Mesenchymal stem cell (in vitro differentiated cells and primary cell): ENCODE data around the gene SLC25A36.
"Not testable (repeated sequence)": the region's sequence is repeated elsewhere in the genome, so short reads cannot be mapped to it uniquely, and the experiment has no call there.

ENCODE experiments used
- DNase-seq: peaks from one replicate; pipeline ENCODE4 v3.0.0-alpha.2; 2013
- H2AFZ ChIP-seq: one replicate; pipeline ENCODE4 v1.6.1; 2013; ENCODE audit warnings: low read depth, mild to moderate bottlenecking, control low read depth, inconsistent platforms, low read length, moderate library complexity
- H2AK5ac ChIP-seq: 2 replicates; pipeline ENCODE4 v1.6.1; 2013; ENCODE audit warnings: low read length, moderate library complexity, mild to moderate bottlenecking, inconsistent platforms; ENCODE audit not compliant: severe bottlenecking
- H2BK120ac ChIP-seq: one replicate; pipeline ENCODE4 v1.6.1; 2013; ENCODE audit warnings: low read depth, mild to moderate bottlenecking, inconsistent platforms, low read length, moderate library complexity
- H2BK12ac ChIP-seq, 2 experiments: one replicate each; pipeline ENCODE4 v1.6.1; 2013; ENCODE audit warnings: inconsistent platforms in 2 of 2, low read length in 2 of 2, mild to moderate bottlenecking in 2 of 2, moderate library complexity in 2 of 2, control low read depth in 1 of 2
- H2BK15ac ChIP-seq: one replicate; pipeline ENCODE4 v1.6.1; 2013; ENCODE audit warnings: mild to moderate bottlenecking, low read depth, inconsistent platforms; ENCODE audit not compliant: poor library complexity, severe bottlenecking
- H2BK5ac ChIP-seq: 2 replicates; pipeline ENCODE4 v1.6.1; 2013; ENCODE audit warnings: low read depth, mild to moderate bottlenecking, low read length, control low read depth, inconsistent platforms; ENCODE audit not compliant: poor library complexity, severe bottlenecking
- H3K14ac ChIP-seq, 2 experiments: one replicate each; pipeline ENCODE4 v1.6.1; 2013; ENCODE audit warnings: inconsistent platforms in 2 of 2, low read length in 2 of 2, control low read depth in 1 of 2, mild to moderate bottlenecking in 1 of 2, moderate library complexity in 1 of 2
- H3K18ac ChIP-seq, 2 experiments: one replicate each; pipeline ENCODE4 v1.6.1; 2013; ENCODE audit warnings: inconsistent platforms in 2 of 2, low read length in 2 of 2, control low read depth in 1 of 2, low read depth in 1 of 2, mild to moderate bottlenecking in 1 of 2
- H3K23ac ChIP-seq, 2 experiments: one replicate each; pipeline ENCODE4 v1.6.1; 2013; ENCODE audit warnings: inconsistent platforms in 2 of 2, low read length in 2 of 2, mild to moderate bottlenecking in 2 of 2, moderate library complexity in 2 of 2, control low read depth in 1 of 2
- H3K27ac ChIP-seq: 2 replicates; pipeline ENCODE4 v1.5.1; 2013; ENCODE audit warnings: mild to moderate bottlenecking, moderate library complexity, low read length, control low read depth, inconsistent platforms; ENCODE audit not compliant: poor library complexity, severe bottlenecking
- H3K27me3 ChIP-seq, 2 experiments: 2 replicates each; pipeline versions ENCODE4 v1.6.1 to v1.7.0; 2013; ENCODE audit warnings: low read length in 2 of 2, mild to moderate bottlenecking in 2 of 2, moderate library complexity in 2 of 2, control low read depth in 1 of 2, inconsistent platforms in 1 of 2; ENCODE audit not compliant: control insufficient read depth in 1 of 2, insufficient read depth in 1 of 2
- H3K36me3 ChIP-seq, 2 experiments: 2 replicates each; pipeline versions ENCODE4 v1.6.1 to v1.7.0; 2013; ENCODE audit warnings: low read length in 2 of 2, control low read depth in 1 of 2, inconsistent platforms in 1 of 2, low read depth in 1 of 2, mild to moderate bottlenecking in 1 of 2; ENCODE audit not compliant: insufficient read depth in 2 of 2, control insufficient read depth in 1 of 2
- H3K4ac ChIP-seq, 2 experiments: one replicate each; pipeline ENCODE4 v1.6.1; 2013; ENCODE audit warnings: inconsistent platforms in 2 of 2, low read length in 2 of 2, mild to moderate bottlenecking in 2 of 2, moderate library complexity in 2 of 2, control low read depth in 1 of 2, low read depth in 1 of 2
- H3K4me1 ChIP-seq: 2 replicates; pipeline ENCODE4 v1.6.1; 2013; ENCODE audit warnings: low read depth, low read length, control low read depth; ENCODE audit not compliant: control insufficient read depth, insufficient read depth
- H3K4me2 ChIP-seq: 2 replicates; pipeline ENCODE4 v1.6.1; 2013; ENCODE audit warnings: low read length, mild to moderate bottlenecking, inconsistent platforms; ENCODE audit not compliant: poor library complexity, severe bottlenecking
- H3K4me3 ChIP-seq, 2 experiments: 2 replicates each; pipeline versions ENCODE4 v1.5.1 to v1.7.0; 2013; ENCODE audit warnings: low read length in 2 of 2, mild to moderate bottlenecking in 2 of 2, control low read depth in 1 of 2, low read depth in 1 of 2; ENCODE audit not compliant: insufficient read depth in 1 of 2
- H3K79me1 ChIP-seq: replicated peaks from 2 replicates; pipeline ENCODE4 v1.6.1; 2013; ENCODE audit warnings: mild to moderate bottlenecking, control low read depth, low read length, inconsistent platforms; ENCODE audit not compliant: poor library complexity, severe bottlenecking
- H3K9ac ChIP-seq: 2 replicates; pipeline ENCODE4 v1.7.0; 2013; ENCODE audit warnings: mild to moderate bottlenecking, low read length, moderate library complexity
- H3K9me3 ChIP-seq: 2 replicates; pipeline ENCODE4 v1.7.0; 2013; ENCODE audit warnings: mild to moderate bottlenecking, low read length; ENCODE audit not compliant: control insufficient read depth
- H4K8ac ChIP-seq: one replicate; pipeline ENCODE4 v1.6.1; 2013; ENCODE audit warnings: inconsistent platforms, mild to moderate bottlenecking, low read length, moderate library complexity
- H4K91ac ChIP-seq: one replicate; pipeline ENCODE4 v1.6.1; 2013; ENCODE audit warnings: mild to moderate bottlenecking, low read length, inconsistent platforms
- WGBS: methylation state at CpG from one replicate; pipeline ENCODE4 v1.1.7; 2013; ENCODE audit warnings: mixed read lengths; 5-methylcytosine and 5-hydroxymethylcytosine counted together

The SLC25A36 gene

DNA sequence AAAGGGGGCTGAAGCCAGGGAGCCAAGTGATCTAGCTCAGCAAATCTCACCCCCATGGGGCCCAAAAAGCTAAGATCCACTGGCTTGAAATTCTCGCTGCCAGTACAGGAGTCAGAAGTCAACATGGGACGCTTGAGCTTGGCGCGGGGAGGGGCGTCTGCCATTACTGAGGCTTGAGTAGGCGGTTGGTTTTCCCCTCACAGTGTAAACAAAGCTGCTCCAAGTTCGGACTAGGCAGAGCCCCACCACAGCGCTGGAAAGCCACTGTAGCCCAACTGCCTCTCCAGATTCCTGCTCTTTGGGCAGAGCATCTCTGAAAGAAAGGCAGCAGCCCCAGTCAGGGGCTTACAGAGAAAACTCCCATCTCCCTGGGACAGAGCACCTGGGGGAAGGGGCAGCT, 8.1 kb upstream of the SLC25A36 start:
- H3K9ac ChIP-seq, result no peak overlapping the region
- H2BK12ac ChIP-seq, result no peak overlapping the region
- H3K14ac ChIP-seq, result no peak overlapping the region
- no peak overlapping the region for H3K4ac ChIP-seq
- no peak overlapping the region for H3K18ac ChIP-seq
- no peaks in the 10 kb centered on the region for H3K36me3 ChIP-seq
- no peak overlapping the region for H2BK120ac ChIP-seq
- no peak for DNase-seq
- H3K4me3 ChIP-seq, result no peak overlapping the region
- H3K27me3 ChIP-seq, result peaks cover 0 to 11% of the 10 kb centered on the region in 2 experiments
- H3K4me2 ChIP-seq, result no peak overlapping the region
- 87% methylated on average over 8 of the region's 8 CpGs for WGBS
- no peak overlapping the region for H3K27ac ChIP-seq
- H3K9me3 ChIP-seq, result no peaks in the 10 kb centered on the region
- H4K91ac ChIP-seq, result no peak overlapping the region
- no peak overlapping the region for H2BK5ac ChIP-seq
- H2AK5ac ChIP-seq, result no peak overlapping the region
- no peaks in the 10 kb centered on the region for H3K79me1 ChIP-seq
- H3K4me1 ChIP-seq, result peaks cover 1% of the 10 kb centered on the region
- no peak overlapping the region for H2BK15ac ChIP-seq
- H3K23ac ChIP-seq, result no peak overlapping the region
- H4K8ac ChIP-seq, result no peak overlapping the region
- H2AFZ ChIP-seq, result no peak overlapping the region

DNA sequence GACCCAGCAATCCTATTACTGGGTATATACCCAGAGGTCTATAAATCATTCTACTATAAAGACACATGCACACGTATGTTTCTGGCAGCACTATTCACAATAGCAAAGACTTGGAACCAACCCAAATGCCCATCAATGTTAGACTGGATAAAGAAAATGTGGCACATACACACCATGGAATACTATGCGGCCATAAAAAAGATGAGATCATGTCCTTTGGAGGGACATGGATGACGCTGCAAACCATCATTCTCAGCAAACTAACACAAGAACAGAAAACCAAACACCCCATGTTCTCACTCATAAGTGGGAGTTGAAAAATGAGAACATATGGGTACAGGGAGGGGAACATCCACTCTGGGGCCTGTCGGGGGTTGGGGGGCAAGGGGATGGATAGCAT, 2.3 kb upstream of the SLC25A36 start:
- H2BK120ac ChIP-seq, result not testable (repeated sequence)
- WGBS, result 93% methylated on average over 1 of the region's 4 CpGs

DNA sequence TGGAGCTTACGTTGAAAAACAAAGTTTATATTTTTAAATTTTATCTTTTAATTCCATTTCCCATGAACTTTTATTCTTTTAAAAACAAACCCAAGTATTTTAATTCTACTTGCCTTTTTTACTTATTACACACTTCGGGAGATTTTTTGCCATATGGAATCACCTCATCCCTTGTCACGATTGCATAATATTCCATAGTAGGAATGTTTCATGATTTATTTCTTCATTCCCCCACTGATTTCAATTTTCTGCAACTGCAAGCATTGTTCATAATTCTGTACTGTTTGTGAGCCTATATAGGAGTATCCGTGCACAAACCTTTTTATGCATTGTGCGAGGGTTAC, 574 bp upstream of the SLC25A36 start:
- no peak overlapping the region for H3K4ac ChIP-seq
- 49% methylated on average over 3 of the region's 5 CpGs for WGBS
- H3K27ac ChIP-seq, result peak overlapping the region; percentile 30
- no peaks in the 10 kb centered on the region for H3K79me1 ChIP-seq
- H3K27me3 ChIP-seq, result no peaks in the 10 kb centered on the region
- no peak overlapping the region for H4K8ac ChIP-seq
- H2AFZ ChIP-seq, result peak overlapping the region; percentile 85
- H3K18ac ChIP-seq, result no peak overlapping the region
- no peaks in the 10 kb centered on the region for H3K4me1 ChIP-seq
- peak overlapping the region; percentile 98 for H3K9ac ChIP-seq
- H2BK12ac ChIP-seq, result no peak overlapping the region
- peak overlapping the region in 1 of 2 experiments; percentile 94 for H3K4me3 ChIP-seq
- H2AK5ac ChIP-seq, result no peak overlapping the region
- H3K36me3 ChIP-seq, result no peaks in the 10 kb centered on the region
- DNase-seq, result no peak
- H3K9me3 ChIP-seq, result no peaks in the 10 kb centered on the region
- peak overlapping the region; percentile 66 for H3K4me2 ChIP-seq
- H2BK15ac ChIP-seq, result no peak overlapping the region
- H2BK5ac ChIP-seq, result no peak overlapping the region
- no peak overlapping the region for H3K14ac ChIP-seq
- no peak overlapping the region for H2BK120ac ChIP-seq
- no peak overlapping the region for H4K91ac ChIP-seq
- H3K23ac ChIP-seq, result no peak overlapping the region

More for the DNA sequence above, 2.3 kb upstream of the SLC25A36 start:
- not testable (repeated sequence) for H3K4me3 ChIP-seq, H3K36me3 ChIP-seq, H3K4ac ChIP-seq, H3K27ac ChIP-seq, H3K23ac ChIP-seq, H3K14ac ChIP-seq, H2BK5ac ChIP-seq, H2AK5ac ChIP-seq, H3K27me3 ChIP-seq, H4K8ac ChIP-seq, H4K91ac ChIP-seq, H2AFZ ChIP-seq, H3K9me3 ChIP-seq, H2BK12ac ChIP-seq, H3K4me2 ChIP-seq, H2BK15ac ChIP-seq, H3K4me1 ChIP-seq, DNase-seq, H3K79me1 ChIP-seq, H3K9ac ChIP-seq, H3K18ac ChIP-seq

DNA sequence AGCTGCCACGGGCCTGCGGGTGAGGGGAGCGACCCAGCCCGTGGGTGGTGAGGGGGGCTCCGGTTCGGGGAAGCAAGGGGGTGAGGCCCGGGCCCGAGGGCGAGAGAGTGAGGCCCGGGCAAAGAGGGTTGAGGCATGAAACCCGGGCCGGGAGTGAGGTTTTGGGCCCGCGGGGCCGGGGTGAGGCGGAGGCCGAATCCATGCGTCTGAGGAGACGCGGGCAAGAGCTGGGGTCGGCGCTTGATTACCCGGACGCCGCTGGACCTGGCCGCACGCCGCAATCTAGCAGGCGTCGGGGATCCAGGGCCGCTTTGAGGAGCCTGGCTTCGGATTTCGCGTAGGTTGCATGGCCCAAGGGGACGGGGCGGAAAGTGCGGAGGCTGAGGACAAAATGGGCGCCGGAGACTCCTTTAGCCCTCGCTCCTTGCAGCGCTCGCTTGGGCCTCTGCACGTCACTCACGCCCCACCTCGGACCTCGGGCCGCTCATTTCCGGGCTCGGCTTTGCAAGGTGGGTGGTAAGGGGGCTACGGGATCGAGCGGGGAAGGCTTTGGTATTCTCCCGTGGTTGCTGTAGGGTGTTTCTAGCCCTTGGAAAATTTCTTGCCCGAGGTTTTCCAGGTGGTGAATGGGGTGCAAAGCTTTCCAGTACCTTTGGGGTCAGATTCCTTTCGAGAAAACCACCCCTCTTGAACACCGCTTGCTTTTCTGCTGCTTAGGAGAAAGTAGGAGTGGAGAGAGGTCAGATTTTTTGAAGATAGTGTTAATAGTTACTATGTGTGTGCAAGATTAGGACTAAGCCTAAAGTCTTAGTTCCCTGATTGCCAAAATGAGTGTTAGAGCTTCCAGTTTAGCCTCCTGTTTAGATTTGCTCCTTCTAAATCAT, 827 bp downstream of the SLC25A36 start:
- peak overlapping the region; percentile 91 for H4K8ac ChIP-seq
- H3K14ac ChIP-seq, result no peak overlapping the region
- H3K79me1 ChIP-seq, result peaks cover 2% of the 10 kb centered on the region
- peak overlapping the region; percentile 91 for H2BK120ac ChIP-seq
- DNase-seq, result peak; percentile 77
- H3K23ac ChIP-seq, result peak overlapping the region; percentile 64 to 70
- peak overlapping the region; percentile 79 for H3K4me2 ChIP-seq
- no peaks in the 10 kb centered on the region for H3K4me1 ChIP-seq
- H3K4ac ChIP-seq, result peak overlapping the region; percentile 65 to 82
- H2BK15ac ChIP-seq, result no peak overlapping the region
- no peaks in the 10 kb centered on the region for H3K36me3 ChIP-seq
- WGBS, result under 1% methylated on average over 51 of the region's 56 CpGs
- H3K9me3 ChIP-seq, result no peaks in the 10 kb centered on the region
- H3K18ac ChIP-seq, result peak overlapping the region; percentile 89 to 95
- peak overlapping the region; percentile 7 for H4K91ac ChIP-seq
- peak overlapping the region; percentile 98 for H3K9ac ChIP-seq
- peak overlapping the region; percentile 94 for H3K27ac ChIP-seq
- peak overlapping the region; percentile 79 for H2BK5ac ChIP-seq
- H2BK12ac ChIP-seq, result no peak overlapping the region
- H2AK5ac ChIP-seq, result no peak overlapping the region
- peak overlapping the region; percentile 74 for H2AFZ ChIP-seq
- no peaks in the 10 kb centered on the region for H3K27me3 ChIP-seq
- peak overlapping the region; percentile 91 to 94 for H3K4me3 ChIP-seq
